T-helper 2 cell (primary cell): Measurements from ENCODE around the gene DMXL1.

Experiments
- DNase-seq, 5 experiments: peaks; one replicate each; pipeline versions ENCODE4 v3.0.0 to v3.0.0-alpha.2; 2012 to 2022

DMXL1 gene

DNA sequence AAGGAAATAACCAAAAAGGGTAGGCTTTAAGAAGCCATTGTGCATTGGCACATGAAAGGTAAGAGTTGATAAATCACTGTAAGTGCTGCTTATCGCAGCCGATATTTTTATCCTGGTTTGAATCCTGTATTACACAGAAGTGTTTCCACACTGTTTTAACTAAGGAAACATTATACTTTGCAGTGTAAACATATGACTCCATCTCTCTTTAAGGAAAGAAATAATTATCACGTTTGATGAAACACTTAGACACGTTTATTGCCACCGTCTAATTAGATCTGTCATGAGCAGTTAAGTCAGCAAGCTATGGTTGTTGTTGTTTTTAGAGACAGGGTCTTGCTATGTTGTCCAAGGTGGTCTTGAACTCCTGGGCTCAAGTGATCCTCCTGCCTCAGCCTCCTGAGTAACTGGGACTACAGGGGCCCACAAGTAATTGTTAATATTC is 199.3 kb downstream of the DMXL1 start:
- no peak for DNase-seq

DNA sequence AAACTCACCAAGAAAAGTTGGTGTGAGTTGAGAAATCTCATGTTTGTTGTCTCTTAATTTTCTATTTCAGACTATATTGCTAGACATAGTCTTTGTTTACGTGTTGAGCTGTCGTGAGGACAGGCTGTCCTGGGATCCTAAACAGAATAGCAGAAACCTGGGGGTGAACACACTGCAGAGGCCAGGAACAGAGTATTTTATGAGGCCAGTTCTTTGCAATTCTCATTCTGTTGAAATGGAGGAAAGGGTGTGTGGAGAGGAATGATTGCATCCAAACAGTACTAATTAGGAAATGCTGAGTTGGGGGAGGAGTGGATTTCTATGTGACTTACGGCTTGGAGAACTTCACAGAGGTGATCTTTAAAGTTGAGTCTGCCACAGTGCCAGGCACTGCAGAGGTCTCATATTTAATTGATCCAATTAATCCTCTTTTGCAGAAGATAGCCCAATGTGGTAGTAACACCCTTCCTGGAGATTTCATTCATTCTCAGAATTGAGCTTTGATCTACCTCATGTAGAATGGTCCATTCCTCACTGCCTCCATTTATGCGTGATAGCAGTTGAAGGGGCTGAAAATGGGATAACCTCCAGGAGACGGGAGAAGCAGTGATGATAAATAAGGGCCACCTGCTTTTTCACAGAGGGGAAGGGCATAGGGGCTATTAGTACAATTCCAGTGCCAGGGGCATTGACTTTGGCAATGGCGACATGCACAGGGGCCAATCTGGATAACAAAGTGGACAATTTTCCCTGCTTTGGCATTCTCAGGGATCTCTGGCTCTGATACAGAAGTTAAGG is 200.3 kb downstream of the DMXL1 start:
- DNase-seq = no peak

GRCh38 chr5:119271758-119272730 is 201.2 kb downstream of the DMXL1 start:
- peak in 2 of 5 experiments; percentile 33 to 72 for DNase-seq

- peak in 1 of 5 experiments; percentile 63 for DNase-seq
Observed at GRCh38 chr5:119273391-119273839, 202.5 kb downstream of the DMXL1 start.

- peak in 1 of 5 experiments; percentile 43 for DNase-seq
Observed at GRCh38 chr5:119274030-119274766, 203.3 kb downstream of the DMXL1 start.

DNA sequence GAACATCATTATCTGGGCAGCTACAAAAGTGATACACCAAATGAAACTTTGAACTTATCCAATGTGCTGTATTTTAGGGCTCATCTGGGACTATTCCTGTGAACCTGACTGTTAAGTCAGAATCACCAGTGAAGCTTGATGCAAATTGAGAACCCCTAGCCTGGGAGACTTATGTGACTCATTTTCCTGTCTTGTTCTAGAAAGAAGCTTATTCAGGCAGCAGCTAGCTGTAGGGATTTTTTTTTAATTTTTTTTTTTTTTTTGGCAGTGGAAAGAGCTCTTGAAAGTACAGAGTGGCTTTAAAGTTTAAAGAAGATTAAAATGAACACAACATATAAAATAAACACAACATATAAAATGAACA is 203.9 kb downstream of the DMXL1 start:
- DNase-seq = peak in 2 of 5 experiments; percentile 39 to 49

DNA sequence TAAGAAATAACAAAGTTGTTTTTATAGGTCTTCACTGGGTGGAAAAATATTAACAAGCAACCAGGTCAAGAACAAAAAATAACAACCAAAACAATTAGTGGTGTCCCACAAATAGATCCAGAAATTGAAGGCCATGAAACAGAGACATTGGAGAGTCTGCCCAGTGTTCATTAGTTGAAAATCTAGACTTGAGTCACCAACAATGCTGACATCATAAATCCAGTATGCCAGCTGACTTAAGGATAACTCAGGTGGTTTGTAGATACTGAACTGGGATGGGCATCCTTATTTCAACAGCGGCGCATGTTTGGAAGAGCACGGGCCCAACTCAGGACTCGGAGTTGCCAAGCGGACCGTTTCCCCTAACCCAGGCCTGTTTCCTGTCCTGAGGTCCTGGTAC is 204.3 kb downstream of the DMXL1 start:
- no peak for DNase-seq

DNA sequence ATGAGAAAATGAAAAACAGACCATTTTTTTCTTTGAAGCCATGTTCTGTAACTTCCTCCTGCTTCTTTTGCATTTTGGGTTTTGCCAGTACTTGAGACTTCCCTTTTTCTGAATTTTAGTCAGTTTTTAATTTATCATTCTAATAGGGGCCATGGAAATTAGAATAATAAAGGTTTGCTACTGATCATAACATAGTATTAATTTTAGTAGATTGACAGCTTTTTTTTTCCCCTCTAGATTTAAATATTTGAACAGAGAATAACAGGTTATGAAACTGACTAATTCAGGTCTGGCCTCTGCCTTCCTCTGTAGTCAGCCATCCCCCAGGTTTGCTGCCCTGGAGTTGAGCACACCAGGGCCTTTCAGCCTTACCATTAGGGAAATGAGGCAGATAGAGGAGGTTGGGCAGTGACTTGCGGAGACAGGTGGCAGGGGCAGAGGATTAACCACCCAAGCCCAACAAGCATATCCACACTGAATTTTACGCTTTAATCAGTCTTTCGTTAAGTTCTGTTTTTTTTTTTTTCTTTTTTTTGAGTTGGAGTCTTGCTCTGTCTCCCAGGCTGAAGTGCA is 204.8 kb downstream of the DMXL1 start:
- peak in 1 of 5 experiments; percentile 20 for DNase-seq

DNA sequence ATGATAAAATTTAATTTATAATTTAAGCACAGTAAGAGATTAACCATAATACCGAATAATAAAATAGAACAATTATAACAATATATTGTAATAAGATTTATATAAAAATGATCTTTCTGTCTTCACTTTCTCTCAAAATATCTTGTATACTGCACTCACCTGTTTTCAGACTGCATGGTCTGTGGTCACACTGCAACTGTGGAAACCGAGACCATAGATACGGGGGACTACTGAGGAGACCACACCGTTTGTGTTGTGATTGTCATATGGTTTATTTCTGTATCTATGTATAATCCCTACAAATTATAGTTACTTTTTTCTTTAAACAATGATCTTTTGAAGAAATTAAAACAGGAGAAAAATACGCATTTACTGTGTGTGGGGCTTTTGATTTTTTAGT is 206.1 kb downstream of the DMXL1 start:
- DNase-seq = no peak

DNA sequence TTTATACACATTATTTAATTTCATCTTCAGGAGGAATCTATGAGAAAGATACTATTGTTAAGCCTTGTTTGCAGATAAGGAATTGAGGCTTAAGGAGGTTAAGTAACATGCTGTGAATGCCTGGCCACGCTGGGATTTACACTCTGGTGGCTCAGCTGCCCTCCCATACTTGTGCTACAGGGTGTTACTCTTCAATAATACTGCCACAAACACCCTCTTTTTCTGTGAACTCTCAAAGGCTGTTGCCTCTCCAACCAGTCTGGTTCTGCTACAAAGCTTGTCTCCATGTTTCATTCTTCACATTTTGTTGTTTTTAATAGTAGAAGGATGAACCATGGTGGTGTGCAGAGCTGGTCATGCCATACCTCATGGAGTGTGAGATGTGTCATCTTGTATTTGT is 208.2 kb downstream of the DMXL1 start:
- DNase-seq = no peak

DNA sequence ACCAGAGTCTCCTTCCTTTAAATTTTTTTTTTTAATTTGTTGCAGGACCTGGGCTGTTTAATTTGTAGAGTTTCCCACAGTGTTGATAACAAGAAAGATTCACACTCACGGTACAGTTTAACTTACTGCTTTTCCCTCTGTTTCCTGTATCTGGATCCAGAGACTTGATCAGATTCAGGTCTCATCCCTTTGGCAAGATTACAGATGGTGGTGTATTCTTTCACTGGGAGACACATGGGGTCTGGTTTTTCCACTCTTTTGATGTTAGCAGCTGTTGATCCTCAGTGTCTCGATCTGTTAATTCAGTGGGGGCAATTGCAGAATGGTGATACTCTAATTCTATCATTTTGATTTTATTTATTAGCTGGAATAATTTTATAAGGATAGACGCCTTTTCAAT is 209.5 kb downstream of the DMXL1 start:
- no peak for DNase-seq

GRCh38 chr5:119282628-119283027 is 211.7 kb downstream of the DMXL1 start:
- no peak for DNase-seq

- DNase-seq = peak in 1 of 5 experiments; percentile 53
Observed at GRCh38 chr5:119284031-119284430, 213.1 kb downstream of the DMXL1 start.

DNA sequence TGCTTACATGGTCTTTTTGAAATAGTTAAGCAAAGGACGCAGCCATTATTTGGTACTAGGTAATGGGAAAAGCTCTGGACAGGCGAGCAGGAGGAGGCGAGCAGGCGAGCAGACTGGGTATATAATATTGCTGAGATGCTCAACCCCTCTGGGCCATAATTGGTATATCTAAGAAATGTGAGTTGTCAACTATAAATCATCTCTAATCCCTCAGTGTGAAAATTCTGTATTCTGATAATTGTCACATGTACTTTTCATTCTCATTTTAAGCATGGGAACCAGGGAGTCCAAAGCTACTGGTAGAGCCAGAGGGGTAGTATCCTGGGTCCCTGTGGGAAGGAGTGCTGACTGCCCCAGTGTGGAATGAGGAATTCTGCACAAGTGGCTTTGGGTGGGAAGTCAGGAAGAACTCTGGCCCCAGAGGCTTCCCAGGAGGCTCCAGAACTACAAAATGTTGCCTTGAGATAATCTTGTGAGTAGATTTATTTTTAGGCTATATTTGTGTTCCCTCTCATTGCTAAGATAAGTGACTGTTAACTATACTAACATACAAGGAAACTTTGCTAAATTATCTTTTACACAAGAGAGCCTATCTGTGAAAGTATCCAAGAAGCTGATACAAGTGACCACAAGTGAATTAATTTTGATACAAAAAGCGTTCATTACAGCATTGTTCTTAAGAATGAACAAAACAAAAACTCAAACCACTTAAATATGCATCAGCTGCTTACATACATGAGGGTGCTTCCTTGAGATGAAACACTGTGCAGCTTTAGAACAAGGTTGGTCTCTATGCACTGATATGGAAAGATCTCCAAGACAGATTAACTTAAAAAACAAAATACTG is 214.4 kb downstream of the DMXL1 start:
- peak in 1 of 5 experiments; percentile 62 for DNase-seq

- DNase-seq = no peak
Observed at GRCh38 chr5:119286511-119287488, 215.9 kb downstream of the DMXL1 start.

DNA sequence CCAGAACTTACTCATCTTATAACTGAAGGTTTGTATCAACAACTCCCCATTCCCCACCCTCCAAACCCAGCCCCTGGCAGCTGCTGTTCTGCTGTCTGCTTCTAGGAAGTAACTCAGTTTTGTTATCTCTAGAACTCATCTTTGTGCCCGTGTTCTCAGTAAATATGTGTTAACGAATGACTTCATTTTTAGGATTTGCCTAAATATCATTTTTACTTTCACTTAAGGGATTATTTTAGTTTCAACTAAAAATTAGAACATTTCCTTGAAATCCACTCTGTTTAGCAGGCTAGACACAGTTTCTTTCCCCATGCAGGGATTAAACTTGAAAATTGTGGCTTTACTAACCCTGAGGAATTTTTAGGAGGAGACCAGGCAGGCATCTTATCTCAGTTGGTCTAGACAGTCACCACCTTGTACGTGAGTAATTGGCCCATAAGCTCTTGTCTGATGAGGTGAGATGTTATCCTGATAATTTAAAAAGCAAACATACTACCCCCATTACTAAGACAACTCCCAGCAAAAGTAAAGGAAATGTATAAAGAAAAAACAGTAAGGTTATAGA is 216.7 kb downstream of the DMXL1 start:
- DNase-seq = peak in 4 of 5 experiments; percentile 18 to 86 (median 55)

GRCh38 chr5:119288379-119289033 is 217.6 kb downstream of the DMXL1 start:
- DNase-seq = no peak

GRCh38 chr5:119289438-119290044 is 218.7 kb downstream of the DMXL1 start:
- no peak for DNase-seq

GRCh38 chr5:119290161-119290569 is 219.3 kb downstream of the DMXL1 start:
- DNase-seq = peak in 1 of 5 experiments; percentile 63
